ENCODE data around the gene NPPB.

NPPB gene

GRCh38 chr1:11881749-11882441 lies 23.1 kb upstream of the NPPB start:
- no peak for DNase-seq (ENCODE audit: low read depth in 2 of 2, low spot score in 1 of 2)

DNA sequence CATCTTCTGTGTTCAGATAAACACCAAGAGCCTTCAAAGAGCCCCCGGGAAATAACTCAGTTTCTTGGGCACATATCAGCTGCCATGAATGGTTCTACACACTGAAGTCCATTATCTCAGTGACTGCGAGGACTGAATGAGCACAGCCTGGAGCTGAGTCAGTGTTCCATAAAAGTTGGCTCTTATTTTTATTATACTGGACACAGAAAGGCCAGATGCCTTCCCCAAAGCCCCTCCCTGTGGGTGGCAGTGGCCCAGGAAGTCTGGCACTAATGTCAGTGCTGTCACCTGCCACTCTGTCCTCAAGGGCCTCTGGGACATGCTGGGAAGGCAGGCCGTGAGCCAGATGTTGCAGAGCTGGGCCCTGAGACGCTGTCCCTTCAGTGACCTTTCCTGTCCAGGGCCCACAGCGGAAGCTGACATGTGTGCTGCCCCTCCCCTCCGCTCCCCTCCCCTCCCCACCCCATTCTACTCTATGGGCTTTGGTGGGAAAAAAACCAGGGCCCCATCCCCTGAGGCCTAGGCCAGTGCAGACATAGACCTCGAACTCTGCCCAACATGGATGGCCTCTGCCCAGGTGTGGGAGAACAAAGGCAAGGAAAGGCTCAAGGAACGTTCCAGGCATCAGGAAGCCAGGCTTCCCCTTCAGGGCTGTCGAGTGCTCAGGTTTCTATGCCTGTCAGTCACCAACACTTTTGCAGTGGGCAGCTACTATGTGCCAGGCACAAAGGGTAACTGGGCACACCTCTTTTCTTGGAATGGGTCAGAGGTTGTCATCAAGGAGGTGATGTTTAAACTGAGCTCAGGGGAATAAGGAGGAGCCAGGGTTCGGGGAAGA lies 22.4 kb upstream of the NPPB start:
- no peak for DNase-seq (ENCODE audit: low read depth in 2 of 2, low spot score in 1 of 2)

DNA sequence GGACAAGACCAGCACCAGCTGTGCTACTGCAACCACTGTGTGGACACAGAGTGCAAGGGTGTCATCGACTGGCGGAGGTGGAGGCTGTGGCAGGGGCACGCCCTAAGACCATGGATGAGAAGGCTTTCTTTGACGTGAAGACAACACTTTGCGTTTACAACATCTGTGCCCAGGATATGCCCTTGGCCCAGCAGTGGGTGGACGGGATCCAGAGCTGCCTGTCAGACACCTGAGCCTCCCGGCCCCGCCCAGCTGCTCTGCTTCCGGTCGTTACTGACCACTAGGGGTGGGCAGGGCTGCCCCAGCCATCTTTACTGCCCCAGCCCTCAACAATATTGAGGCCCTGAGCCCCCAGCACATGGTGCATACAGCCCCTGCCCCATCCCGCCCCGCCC lies 21.4 kb upstream of the NPPB start:
- no peak for DNase-seq (ENCODE audit: low read depth in 2 of 2, low spot score in 1 of 2)

- no peak for DNase-seq (ENCODE audit: low read depth in 2 of 2, low spot score in 1 of 2)
Observed at GRCh38 chr1:11879311-11880180, 20.8 kb upstream of the NPPB start.

GRCh38 chr1:11878891-11879190 lies 20.1 kb upstream of the NPPB start:
- no peak for DNase-seq (ENCODE audit: low read depth in 2 of 2, low spot score in 1 of 2)

GRCh38 chr1:11878081-11878890 lies 19.5 kb upstream of the NPPB start:
- no peak for DNase-seq (ENCODE audit: low read depth in 2 of 2, low spot score in 1 of 2)

GRCh38 chr1:11877074-11877473 lies 18.3 kb upstream of the NPPB start:
- DNase-seq (ENCODE audit: low read depth in 2 of 2, low spot score in 1 of 2), result no peak

DNA sequence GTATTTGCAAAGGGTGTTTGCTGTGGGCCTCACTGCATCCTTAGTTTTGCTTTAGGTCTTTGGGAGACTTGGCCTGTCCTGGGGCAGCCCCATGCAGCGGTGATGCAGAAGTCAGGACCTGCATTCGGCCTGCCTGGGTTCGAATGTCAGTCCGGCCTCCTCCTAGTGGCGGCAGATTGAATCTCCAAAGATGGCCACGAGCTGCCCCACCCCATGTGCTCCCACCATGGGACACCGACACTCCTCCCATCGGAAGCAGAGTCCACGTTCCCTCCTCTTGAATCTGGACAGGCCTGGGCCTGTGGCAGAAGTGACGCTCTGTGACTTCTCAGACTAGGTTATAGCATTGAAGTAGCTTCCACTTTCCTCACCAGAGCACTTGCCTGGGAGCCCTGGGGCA lies 16.3 kb upstream of the NPPB start:
- no peak for DNase-seq (ENCODE audit: low read depth in 2 of 2, low spot score in 1 of 2)

DNA sequence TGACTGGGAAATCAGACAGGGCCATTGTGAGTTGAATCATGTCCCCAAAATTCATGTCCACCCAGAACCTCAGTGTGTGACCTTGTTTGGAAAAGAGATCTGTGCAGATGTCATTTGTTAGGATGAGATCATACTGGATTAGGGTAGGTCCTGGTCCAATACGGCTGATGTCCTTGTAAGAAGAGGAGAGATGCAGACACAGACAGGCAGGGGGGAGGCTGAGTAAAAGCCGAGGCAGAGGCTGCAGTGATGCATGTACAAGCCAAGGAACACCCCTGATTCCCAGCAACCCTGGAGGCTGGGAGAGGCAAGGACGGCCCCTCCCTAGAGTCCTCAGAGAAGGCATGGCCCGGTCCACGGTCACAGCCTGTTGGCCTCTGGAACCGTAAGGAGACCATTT lies 15.9 kb upstream of the NPPB start:
- no peak for DNase-seq (ENCODE audit: low read depth in 2 of 2, low spot score in 1 of 2)

DNA sequence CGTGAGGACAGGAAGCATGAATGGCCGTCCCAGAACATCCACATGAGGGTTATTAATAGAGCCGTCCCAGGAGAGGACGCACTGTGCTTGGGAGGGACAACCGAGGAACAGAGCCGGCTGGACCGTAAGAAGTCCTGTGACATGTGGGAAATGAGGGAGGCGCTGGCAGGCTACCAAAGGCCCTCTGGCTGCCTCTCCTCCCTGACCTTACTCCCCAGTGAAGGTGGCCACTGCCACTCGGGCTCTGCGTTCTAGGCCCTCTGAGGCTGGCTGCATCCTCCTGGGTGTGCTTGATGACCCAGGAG lies 15.5 kb upstream of the NPPB start:
- DNase-seq (ENCODE audit: low read depth in 2 of 2, low spot score in 1 of 2), result no peak

- no peak for DNase-seq (ENCODE audit: low read depth in 2 of 2, low spot score in 1 of 2)
Observed at GRCh38 chr1:11873395-11874257, 14.9 kb upstream of the NPPB start.

DNA sequence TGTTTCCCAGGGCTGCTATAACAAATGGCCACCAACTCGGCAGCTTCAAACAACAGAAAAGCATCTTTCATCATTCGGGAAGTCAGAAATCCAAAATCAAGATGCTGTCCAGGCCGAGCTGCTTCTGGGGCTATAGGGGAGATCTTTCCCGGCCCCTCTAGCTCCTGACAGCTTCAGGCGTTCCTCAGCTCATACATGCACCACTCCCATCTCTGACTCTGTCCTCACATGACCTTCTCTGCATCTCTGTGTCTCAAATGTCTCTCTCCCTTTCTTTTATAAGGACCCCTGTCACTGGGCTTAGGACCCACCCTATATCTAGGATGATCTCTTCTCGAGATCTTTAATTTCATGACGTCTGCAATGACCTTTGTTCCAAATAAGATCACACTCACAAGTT lies 13.8 kb upstream of the NPPB start:
- no peak for DNase-seq (ENCODE audit: low read depth in 2 of 2, low spot score in 1 of 2)

DNA sequence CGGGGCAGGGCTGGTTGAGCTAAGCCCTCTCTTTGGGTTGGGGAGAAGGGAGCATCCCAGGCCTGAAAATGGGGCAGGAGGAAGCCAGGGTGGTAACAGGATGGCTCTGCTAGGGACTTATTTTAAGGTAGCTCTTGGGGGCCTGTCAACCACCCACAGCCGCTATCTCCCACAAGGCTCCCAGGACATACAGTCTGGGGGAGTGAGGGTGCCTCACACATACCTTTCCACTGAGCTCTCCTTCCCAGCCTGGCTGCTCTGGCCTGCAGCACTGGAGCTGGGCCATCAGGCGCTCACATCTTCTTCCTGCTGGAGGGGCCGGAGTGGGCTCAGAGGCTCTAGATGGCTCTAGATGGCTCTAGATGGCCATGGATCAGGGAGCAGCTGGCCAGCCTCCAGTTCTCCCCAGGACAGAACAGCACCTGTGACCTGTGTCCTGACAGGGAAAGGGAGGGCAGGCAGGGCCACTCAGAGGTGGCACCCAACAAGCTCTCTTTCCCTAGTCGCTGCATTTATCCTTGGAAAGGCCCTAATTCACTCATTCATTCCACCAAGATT lies 11.0 kb upstream of the NPPB start:
- no peak for DNase-seq (ENCODE audit: low read depth in 2 of 2, low spot score in 1 of 2)

- DNase-seq (ENCODE audit: low read depth in 2 of 2, low spot score in 1 of 2), result no peak
Observed at GRCh38 chr1:11869104-11869503, 10.4 kb upstream of the NPPB start.

DNA sequence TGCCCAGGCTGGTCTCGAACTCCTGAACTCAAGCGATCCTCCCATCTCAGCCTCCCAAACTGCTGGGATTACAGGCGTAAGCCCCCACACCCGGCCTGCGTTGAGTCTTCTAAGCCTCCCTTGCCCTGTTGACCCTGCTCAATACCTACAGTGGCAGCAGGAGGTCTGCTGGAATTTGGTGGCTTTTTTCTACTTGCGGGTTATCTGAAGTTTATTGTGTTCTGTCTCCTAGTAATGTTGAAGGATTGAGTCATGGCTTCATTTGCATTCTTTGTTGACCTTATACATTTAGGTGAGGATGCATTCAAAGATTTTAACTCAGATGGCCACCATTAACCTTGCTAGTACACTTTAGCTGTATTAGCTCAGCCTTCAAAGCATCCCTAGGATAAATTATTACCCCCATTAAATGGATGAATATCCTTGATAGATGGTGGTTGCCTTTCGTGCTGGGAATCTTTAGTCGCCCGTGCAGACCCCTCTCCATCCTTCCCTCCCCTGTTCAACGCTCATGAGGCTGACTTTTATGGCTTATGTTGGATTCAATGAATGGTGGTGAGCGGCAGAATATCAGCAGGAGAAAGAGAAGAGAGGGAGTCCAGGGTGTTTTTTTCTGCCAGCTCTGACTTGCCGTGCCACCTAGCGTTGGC lies 9.7 kb upstream of the NPPB start:
- no peak for DNase-seq (ENCODE audit: low read depth in 2 of 2, low spot score in 1 of 2)

DNA sequence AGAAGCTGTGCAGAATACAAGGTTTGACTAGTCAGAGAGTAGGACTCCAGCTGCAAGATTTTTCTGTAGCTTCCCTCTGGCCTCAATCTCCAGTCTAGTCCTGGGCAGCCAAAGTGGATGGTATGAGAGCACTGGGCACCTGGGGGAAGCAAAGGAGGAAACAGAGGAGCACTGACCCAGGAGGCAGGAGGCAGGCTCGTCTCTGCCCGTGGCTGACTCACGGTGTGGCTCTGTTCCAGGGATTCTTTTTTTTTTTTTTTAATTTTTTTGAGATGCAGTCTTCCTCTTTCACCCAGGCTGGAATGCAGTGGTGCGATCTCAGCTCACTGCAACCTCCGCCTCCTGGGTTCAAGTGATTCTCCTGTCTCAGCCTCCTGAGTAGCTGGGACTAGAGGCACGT lies 4.1 kb upstream of the NPPB start:
- no peak for DNase-seq (ENCODE audit: low read depth in 2 of 2, low spot score in 1 of 2)

DNA sequence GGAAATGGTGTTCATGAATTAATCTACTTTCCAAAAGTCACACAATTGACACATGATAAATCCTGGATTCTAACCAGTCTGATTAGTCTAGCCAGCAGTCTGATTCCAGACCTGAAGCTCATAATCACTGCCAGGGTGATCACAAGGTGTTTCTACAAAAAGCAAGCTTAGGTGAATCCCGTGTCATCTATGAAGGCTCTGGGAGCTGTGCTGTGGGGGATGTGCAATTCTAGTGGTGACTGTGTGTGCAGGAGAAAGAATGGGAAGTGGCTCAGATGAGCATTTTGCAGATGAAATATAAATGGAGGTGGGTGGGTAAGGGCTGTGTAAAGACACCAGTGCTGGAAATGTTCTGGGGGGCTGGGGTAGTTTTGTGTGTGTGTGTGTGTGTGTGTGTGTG lies 1.8 kb upstream of the NPPB start:
- no peak for DNase-seq (ENCODE audit: low read depth in 2 of 2, low spot score in 1 of 2)

DNA sequence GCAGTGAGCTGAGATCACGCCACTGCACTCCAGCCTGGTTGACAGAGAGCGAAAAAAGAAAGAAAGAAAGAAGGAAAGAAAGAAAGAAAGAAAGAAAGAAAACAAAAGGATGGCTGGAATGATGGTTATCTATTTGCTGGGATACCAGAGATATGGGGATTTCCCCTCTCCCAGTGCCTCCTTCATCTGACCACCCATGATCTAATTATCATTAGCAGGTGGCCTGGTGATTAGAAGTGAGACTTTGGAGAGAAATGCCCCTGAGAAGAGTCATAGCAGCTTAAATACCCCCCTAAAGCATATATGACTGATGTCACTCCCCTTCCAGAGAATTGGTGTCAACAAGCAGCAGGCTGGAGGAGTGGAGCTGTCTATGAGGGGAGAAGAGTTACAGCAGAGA lies 1.3 kb upstream of the NPPB start:
- DNase-seq (ENCODE audit: low read depth in 2 of 2, low spot score in 1 of 2), result no peak

- peak; percentile 23 to 42 for DNase-seq (ENCODE audit: low read depth in 2 of 2, low spot score in 1 of 2)
Observed at GRCh38 chr1:11858968-11859871, 475 bp upstream of the NPPB start.

Data from stimulated activated CD8-positive, alpha-beta memory T cell treated with anti-CD3 and anti-CD28 coated beads, Interleukin-4, amount 100 ng/mL, for 1 hour (primary cell).